ENCODE results near the gene TNFRSF13B.

- peak; percentile 98 for TF ChIP-seq CTCF (conservative IDR thresholded peaks at IDR 0.05; ENCODE audit: low read length)
- TF ChIP-seq EZH2phosphoT487 (IDR thresholded peaks at IDR 0.05; ENCODE audit: borderline replicate concordance, low read depth, low read length) = no peak
Observed at GRCh38 chr17:17001874-17002520, 30.1 kb upstream of the TNFRSF13B start.

All from OCI-LY7 (cell line).